NCI-H524 (cell line): ENCODE measurements around the gene SOWAHC.

Source experiments
- DNase-seq, 2 experiments: peaks; one replicate each; lab custom pipeline; 2025; lab: John Stamatoyannopoulos, UW

Gene SOWAHC

GRCh38 chr2:109646961-109647360 is 32.8 kb downstream of the SOWAHC start:
- DNase-seq = no peak

- no peak for DNase-seq
Measured at GRCh38 chr2:109647636-109648035, 33.5 kb downstream of the SOWAHC start.

GRCh38 chr2:109648041-109648527 is 33.9 kb downstream of the SOWAHC start:
- DNase-seq = no peak

- no peak for DNase-seq
Measured at GRCh38 chr2:109649736-109650695, 35.9 kb downstream of the SOWAHC start.

- DNase-seq = peak in 1 of 2 experiments; percentile 22
Measured at GRCh38 chr2:109654326-109655050, 40.3 kb downstream of the SOWAHC start.

GRCh38 chr2:109655287-109655686 is 41.1 kb downstream of the SOWAHC start:
- no peak for DNase-seq

GRCh38 chr2:109659396-109660045 is 45.4 kb downstream of the SOWAHC start:
- peak; percentile 73 to 87 for DNase-seq

- DNase-seq = peak; percentile 34 to 80
Measured at GRCh38 chr2:109660046-109660860, 46.1 kb downstream of the SOWAHC start.

- DNase-seq = no peak
Measured at GRCh38 chr2:109662889-109663288, 48.7 kb downstream of the SOWAHC start.

GRCh38 chr2:109663721-109664120 is 49.6 kb downstream of the SOWAHC start:
- peak; percentile 76 to 92 for DNase-seq

GRCh38 chr2:109666466-109666865 is 52.3 kb downstream of the SOWAHC start:
- no peak for DNase-seq
